ENCODE data around the gene TAAR1.

DNA sequence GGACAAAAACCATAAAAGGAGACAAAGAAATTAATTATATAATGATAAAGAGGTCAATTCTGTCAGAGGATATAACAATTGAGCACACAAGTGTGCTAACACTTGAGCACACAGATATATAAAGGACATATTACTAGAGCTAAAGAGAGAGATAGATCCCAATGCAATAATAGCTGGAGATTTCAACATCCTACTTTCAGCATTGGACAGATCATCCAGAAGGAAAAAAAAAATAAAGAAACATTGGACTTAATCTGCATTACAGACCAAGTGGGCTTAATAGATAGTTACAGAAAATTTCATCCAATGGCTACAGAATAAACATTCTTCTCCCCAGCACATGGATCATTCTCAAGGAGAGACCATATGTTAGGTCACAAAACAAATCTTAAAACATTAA is 45.0 kb upstream of the TAAR1 start:
- TF ChIP-seq CTCF (IDR thresholded peaks at IDR 0.05) = no peak
- no peak for TF ChIP-seq POLR2A (IDR thresholded peaks at IDR 0.05)

All from stomach (tissue), 4 donors.